Measurements from ENCODE around the gene ZNF385C. TPM values are rescaled to one million over a fixed set of nuclear protein-coding genes. Genes with fewer than 3 reads are reported as not detected.
"Not testable (repeated sequence)": the region's sequence is repeated elsewhere in the genome, so short reads cannot be mapped to it uniquely, and the experiment has no call there.

ZNF385C gene, protein sequence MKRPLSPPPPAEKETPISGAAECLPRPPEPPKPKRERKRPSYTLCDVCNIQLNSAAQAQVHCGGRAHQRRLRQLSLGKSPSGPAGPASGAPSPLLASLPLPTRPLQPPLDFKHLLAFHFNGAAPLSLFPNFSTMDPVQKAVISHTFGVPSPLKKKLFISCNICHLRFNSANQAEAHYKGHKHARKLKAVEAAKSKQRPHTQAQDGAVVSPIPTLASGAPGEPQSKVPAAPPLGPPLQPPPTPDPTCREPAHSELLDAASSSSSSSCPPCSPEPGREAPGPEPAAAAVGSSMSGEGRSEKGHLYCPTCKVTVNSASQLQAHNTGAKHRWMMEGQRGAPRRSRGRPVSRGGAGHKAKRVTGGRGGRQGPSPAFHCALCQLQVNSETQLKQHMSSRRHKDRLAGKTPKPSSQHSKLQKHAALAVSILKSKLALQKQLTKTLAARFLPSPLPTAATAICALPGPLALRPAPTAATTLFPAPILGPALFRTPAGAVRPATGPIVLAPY
- total RNA-seq: under 1 TPM; 0.40 to 0.58 TPM

DNA sequence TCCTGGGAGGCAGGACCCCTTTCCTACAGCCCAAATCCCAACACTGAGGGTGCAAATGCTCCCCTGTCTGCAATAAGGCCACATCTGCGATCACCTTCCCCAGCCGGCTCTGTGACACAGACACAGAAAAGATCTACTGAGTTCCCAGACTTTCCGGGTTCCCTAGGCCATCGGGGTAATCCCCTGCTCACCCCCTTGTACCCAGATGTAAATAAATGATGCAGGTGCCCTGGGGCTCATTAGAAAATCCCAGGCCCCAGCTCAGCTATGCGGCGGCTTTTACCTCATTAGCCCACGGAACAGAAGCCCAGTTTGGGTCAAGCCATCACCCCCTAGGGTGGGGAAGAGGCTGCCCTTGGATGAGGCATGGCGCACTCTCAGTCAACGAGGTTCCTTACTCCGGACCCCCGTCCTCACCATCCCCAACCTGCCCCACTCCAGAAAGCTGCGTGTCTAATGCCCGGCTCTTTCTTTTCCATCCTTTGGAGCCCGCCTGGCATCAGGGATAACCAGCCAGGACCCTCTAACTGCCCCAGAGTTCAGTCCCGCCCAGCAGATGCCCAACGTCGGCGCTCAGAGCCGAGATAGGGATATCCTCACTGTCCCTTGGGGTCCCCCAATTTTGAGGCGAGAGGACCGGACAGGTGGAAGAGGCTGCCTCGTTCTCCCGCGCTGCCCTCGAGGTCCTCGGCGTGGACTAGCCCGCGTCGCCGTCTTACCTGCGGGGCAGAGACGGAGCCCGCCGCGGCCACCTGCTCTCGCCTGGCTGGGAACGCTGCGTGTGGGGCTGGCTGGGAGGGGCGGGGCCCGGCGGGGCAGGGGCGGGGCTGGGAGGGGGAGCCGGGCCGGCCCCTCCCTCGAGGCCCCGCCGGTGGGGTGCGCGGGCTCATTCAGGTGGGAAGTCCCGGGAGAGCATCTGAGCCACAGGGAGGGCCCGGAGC, at the start of gene ZNF385C:
TSS of gene ZNF385C (minus strand) at position 783 of the 941 bp plus-strand sequence. CDS start 35,417 bp downstream, outside the sequence.
- peaks cover 5% of the 10 kb centered on the region for H3K4me1 Mint-ChIP-seq
- ATAC-seq (ENCODE audit: low read depth) (peak; percentile 45), DNase-seq (no peak)
- H3K36me3 Mint-ChIP-seq: peaks cover 4% of the 10 kb centered on the region
- H3K27ac Mint-ChIP-seq: no peak within 1 kb of the TSS
- peaks cover 26% of the 10 kb centered on the region for H3K27me3 Mint-ChIP-seq
- no peaks in the 10 kb centered on the region for H3K9me3 Mint-ChIP-seq
- POLR2A ChIA-PET: interaction anchor here (0.8 to 1.3 kb wide), 3 partner anchors 13 to 72 kb away, joined by 3 to 4 read pairs (median 3); no protein-coding TSS in a partner anchor
- H3K4me3 Mint-ChIP-seq: no peak within 1 kb of the TSS

DNA sequence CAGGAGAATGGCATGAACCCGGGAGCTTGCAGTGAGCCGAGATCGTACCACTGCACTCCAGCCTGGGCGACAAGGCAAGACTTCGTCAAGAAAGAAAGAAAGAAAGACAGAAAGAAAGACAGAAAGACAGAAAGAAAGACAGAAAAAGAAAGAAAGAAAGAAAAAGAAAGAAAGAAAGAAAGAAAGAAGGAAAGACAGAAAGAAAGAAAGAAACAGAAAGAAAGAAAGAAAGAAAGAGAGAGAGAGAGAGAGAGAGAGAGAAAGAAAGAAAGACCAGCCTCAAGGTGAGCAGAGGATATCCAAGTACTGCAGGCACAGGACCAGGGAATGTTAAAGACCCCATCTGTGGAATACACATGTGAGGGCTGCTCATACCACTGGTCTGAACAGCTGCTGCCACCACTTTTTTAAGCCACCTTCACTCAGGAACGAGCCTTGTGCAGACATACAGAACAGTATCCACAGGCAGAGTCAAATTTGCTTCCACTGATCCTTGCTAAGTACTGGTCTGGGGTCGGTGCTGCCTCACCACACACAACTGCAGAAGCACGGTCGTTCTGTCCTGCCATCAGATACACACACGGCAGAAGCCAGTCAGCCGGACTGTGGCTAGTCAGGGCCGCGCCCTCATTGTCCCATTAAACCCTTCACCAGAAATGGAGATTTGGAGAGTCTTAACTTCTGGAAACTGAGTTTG, 48.8 kb upstream of the ZNF385C start:
- H3K27me3 Mint-ChIP-seq: no peaks in the 10 kb centered on the region
- H3K36me3 Mint-ChIP-seq: peaks cover 8% of the 10 kb centered on the region
- no peaks in the 10 kb centered on the region for H3K9me3 Mint-ChIP-seq
- POLR2A ChIA-PET: no interaction called here
- H3K27ac Mint-ChIP-seq: no peak overlapping the region
- ATAC-seq (ENCODE audit: low read depth): no peak
- DNase-seq: no peak
- H3K4me3 Mint-ChIP-seq: no peak overlapping the region
- H3K4me1 Mint-ChIP-seq: peaks cover 13% of the 10 kb centered on the region

DNA sequence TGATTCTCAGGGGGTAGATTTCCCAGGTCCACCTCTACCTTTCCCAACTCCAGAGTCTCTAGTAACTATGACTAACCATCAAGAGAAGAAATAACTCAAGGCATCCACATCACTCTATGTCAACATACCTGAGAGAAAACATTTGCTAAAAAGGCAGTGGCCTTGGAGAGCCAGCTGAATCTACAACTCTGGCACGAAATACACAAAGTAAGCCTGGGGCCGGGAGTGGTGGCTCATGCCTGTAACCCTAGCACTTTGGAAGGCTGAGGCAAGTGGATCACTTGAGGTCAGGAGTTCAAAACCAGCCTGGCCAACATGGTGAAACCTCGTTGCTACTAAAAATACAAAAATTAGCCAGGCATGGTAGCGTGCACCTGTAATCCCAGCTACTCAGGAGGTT, 44.9 kb upstream of the ZNF385C start:
- POLR2A ChIA-PET, H3K4me3 Mint-ChIP-seq: not testable (repeated sequence)
- H3K36me3 Mint-ChIP-seq: peaks cover 14% of the 10 kb centered on the region

DNA sequence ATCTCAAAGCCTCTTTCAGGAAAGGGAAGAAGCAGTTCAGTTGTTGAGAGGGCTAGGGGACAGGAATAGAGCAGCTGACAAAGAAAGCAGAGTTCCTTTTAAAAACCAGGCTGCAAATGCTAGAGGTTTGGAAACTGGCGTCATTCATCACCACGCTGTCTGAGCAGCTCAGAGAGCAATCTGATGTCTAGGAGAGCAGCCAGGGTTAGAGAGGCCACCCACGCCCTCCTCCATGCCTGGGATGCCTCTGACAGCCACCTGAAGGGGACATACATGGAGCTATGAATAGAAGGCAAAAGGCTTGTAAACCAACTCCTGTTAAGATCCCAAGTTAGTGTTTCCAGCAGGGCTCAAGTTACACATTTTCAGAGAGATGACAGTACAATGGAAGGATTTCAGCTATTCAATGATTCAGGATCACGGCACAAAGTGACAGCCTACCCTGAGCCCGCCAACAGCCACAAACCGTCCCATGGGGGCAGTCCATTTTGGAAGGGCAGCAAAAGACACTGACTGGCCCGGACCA, 44.2 kb upstream of the ZNF385C start:
- no peak overlapping the region for H3K27ac Mint-ChIP-seq
- DNase-seq: no peak
- H3K4me1 Mint-ChIP-seq: peaks cover 5% of the 10 kb centered on the region
- no peaks in the 10 kb centered on the region for H3K9me3 Mint-ChIP-seq
- peaks cover 12% of the 10 kb centered on the region for H3K36me3 Mint-ChIP-seq
- ATAC-seq (ENCODE audit: low read depth): no peak
- no peak overlapping the region for H3K4me3 Mint-ChIP-seq
- POLR2A ChIA-PET: interaction anchor here (0.6 kb wide), 1 partner anchor 152 kb away, joined by 3 read pairs; no protein-coding TSS in a partner anchor
- no peaks in the 10 kb centered on the region for H3K27me3 Mint-ChIP-seq

More for the DNA sequence above, 44.9 kb upstream of the ZNF385C start:
- not testable (repeated sequence) for H3K9me3 Mint-ChIP-seq; ATAC-seq (ENCODE audit: low read depth); DNase-seq; H3K4me1 Mint-ChIP-seq; H3K27ac Mint-ChIP-seq; H3K27me3 Mint-ChIP-seq

DNA sequence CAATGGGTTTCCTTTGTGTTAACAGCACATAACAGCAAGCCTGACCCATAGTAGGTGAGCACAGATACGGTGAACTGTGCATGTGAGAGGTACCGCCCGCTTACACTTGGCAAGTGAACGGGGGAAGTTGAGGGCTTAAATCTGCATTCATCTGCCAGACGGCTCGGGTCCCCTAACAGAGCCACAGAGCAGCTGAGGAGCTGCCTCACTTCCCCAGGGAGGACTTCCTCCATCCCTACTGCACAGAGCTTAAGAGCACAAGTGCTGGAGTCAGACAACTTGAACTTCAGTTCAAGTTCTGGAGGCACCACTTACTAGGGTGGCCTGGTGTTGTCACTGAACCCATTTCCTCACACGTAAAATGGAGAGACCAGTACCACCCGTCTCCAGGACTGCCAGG, 43.1 kb upstream of the ZNF385C start:
- ATAC-seq (ENCODE audit: low read depth): no peak
- POLR2A ChIA-PET: no interaction called here

DNA sequence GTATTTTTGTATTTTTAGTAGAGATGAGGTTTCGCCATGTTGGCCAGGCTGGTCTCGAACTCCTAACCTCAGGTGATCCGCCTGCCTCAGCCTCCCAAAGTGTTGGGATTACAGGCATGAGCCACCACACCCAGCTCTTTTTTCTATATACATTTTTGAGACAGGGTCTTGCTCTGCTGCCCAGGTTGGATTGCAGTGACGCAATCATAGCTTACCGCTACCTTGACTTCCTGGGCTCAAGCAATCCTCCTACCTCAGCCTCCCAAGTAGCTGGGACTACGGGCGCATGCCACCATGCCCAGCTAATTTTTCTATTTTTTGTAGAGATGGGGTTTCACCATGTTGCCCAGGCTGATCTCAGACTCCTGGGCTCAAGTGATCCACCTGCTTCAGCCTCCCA, 42.4 kb upstream of the ZNF385C start:
- peaks cover 18% of the 10 kb centered on the region for H3K36me3 Mint-ChIP-seq

More for the DNA sequence above, 43.1 kb upstream of the ZNF385C start:
- Mint-ChIP-seq H3K9me3 (no peaks in the 10 kb centered on the region), H3K4me1 (peaks cover 6% of the 10 kb centered on the region), H3K36me3 (peaks cover 15% of the 10 kb centered on the region), H3K27ac (no peak overlapping the region), H3K27me3 (no peaks in the 10 kb centered on the region), H3K4me3 (no peak overlapping the region)
- DNase-seq: no peak

DNA sequence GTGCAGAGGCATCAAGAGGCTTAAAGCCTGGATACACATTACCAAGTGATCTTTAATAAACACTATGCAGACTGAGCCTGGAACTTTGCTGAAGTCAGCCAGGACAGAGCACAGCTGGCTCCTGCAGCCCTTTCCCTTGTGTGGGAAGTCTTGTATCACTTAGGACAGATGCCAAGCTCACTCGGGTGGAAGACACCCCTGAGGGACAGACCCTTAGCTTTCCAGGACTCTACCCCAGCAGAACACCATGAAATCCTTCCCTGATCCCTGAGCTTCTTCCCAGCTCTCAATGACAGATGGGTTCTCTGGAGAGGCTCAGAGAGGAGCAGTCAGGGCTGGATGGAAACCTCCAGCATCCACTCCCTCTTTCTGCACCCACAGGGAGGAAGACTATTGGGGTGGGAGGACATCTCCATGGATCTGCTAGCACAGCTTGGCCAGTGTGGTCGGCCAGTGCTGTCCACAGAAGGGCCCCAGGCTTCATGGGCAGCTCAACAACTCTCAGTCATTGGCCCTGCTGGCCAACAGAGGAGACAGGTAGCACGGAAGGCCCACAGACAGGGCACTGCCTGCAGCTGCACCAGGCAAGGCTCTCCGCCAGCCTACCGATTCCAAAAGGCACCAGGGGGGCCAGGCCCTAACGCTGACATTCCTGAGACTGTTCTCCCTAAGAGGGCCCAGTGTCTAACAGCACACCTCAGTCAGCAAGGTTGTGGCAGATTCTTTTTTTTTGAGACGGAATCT, 40.6 kb upstream of the ZNF385C start:
- peaks cover 18% of the 10 kb centered on the region for H3K4me1 Mint-ChIP-seq
- POLR2A ChIA-PET: interaction anchor here (0.5 kb wide), 1 partner anchor 21 kb away, joined by 6 read pairs; no protein-coding TSS in a partner anchor
- ATAC-seq (ENCODE audit: low read depth): no peak

More for the DNA sequence above, 42.4 kb upstream of the ZNF385C start:
- not testable (repeated sequence) for H3K9me3 Mint-ChIP-seq; H3K27me3 Mint-ChIP-seq; ATAC-seq (ENCODE audit: low read depth); H3K27ac Mint-ChIP-seq; DNase-seq; H3K4me3 Mint-ChIP-seq
- POLR2A ChIA-PET: interaction anchor here (1.1 kb wide), 1 partner anchor 13 kb away, joined by 3 read pairs; no protein-coding TSS in a partner anchor
- H3K4me1 Mint-ChIP-seq: peaks cover 13% of the 10 kb centered on the region

DNA sequence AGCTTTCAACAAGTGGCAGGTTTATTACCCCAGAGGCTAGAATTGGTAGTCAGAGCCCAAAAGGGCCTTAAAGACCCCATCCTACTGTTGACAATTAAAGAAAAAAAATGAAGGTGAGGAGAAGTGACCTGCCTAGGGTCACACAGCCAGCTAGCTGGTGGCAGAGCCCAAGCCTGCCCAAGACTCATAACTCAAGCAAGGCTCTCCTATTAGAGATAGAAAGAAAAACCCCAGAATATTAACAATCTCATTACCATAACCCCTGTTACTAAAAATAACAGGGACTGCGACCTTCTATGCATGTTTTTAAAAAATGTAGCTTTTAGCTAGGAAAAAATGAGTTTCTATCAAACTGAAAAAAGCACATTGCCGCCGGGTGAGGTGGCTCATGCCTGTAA, 38.4 kb upstream of the ZNF385C start:
- H3K9me3 Mint-ChIP-seq: no peaks in the 10 kb centered on the region
- no peak for DNase-seq
- H3K4me3 Mint-ChIP-seq: no peak overlapping the region
- H3K27me3 Mint-ChIP-seq: no peaks in the 10 kb centered on the region
- ATAC-seq (ENCODE audit: low read depth): no peak
- peaks cover 23% of the 10 kb centered on the region for H3K36me3 Mint-ChIP-seq
- peaks cover 35% of the 10 kb centered on the region for H3K4me1 Mint-ChIP-seq
- POLR2A ChIA-PET: interaction anchor here (0.8 to 1.2 kb wide), 2 partner anchors 17 to 44 kb away, joined by 3 read pairs; partner anchors contain the start of gene KCNH4
- no peak overlapping the region for H3K27ac Mint-ChIP-seq

More for the DNA sequence above, 40.6 kb upstream of the ZNF385C start:
- H3K9me3 Mint-ChIP-seq: no peaks in the 10 kb centered on the region
- H3K4me3 Mint-ChIP-seq: no peak overlapping the region
- peaks cover 23% of the 10 kb centered on the region for H3K36me3 Mint-ChIP-seq
- H3K27me3 Mint-ChIP-seq: no peaks in the 10 kb centered on the region
- H3K27ac Mint-ChIP-seq: no peak overlapping the region
- DNase-seq: no peak

DNA sequence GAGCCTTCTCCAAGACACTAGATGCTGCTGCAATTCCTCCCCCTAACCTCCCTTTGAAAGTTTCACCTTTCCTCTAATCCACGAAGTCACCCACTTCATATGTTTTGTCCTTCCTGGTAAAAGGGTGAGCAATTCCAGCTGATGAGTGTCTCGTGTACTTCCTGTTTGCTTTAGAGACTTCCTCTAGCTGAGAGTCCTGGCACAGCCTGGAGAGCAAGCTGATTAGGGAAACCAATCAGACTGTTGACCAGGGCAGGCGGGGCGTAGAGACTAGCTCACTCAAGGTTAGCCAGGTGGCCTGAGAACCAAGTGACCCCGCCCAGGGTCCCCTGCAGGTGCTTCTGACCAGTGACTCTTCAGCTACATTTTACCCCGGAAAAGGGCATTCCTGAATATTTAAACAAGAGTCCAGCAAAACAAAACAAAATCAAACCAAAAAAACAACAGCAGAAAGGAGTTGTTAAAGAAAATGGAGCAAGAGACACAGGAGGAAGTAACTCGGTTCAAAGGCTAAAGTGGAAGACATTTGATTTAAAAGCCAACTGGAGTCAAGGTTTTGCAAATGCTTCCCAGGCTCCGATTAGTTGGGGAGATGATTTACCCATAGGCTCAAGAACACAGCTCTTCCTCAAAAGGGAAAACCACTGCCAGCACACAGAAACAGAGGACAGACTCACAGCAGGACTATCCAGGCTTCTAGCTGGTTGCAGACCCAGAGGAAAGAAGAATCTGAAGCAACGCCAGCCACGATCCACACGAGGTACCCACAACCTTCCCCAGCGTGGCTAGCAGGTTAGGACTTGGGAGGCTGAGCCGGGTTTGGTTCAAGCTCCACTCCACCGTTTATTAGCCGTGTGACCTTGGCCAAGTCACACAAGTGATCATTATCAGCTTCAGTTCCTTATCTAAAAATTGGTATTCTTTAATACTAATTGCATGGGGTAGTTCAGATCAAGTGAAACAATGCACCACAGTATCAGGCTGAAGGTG, 37.7 kb upstream of the ZNF385C start:
- ATAC-seq (ENCODE audit: low read depth) (no peak), DNase-seq (no peak)
- H3K9me3 Mint-ChIP-seq: no peaks in the 10 kb centered on the region
- H3K27ac Mint-ChIP-seq: peak overlapping the region; percentile 61
- POLR2A ChIA-PET: interaction anchor here (0.8 to 4.0 kb wide), 3 partner anchors 15 to 45 kb away, joined by 3 to 14 read pairs (median 3); partner anchors contain the start of genes KAT2A and KCNH4
- H3K4me1 Mint-ChIP-seq: peaks cover 39% of the 10 kb centered on the region
- H3K27me3 Mint-ChIP-seq: no peaks in the 10 kb centered on the region
- H3K4me3 Mint-ChIP-seq: no peak overlapping the region
- peaks cover 21% of the 10 kb centered on the region for H3K36me3 Mint-ChIP-seq

DNA sequence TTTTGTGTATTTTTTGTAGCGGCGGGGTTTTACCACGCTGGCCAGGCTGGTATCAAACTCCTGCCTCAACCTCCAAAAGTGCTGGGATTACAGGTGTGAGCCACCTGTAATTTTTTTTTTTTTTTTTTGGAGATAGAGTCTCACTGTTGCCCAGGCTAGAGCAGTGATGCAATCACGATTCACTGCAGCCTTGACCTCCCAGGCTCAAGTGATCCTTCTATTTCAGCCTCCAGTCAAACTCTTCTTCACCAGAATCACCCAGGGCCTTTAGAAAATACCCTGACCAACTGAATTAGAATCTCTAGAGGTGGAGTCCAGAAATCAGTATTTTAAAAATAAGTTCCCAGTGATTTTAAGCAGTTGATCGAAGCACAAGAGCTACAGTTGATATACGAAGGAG, 36.9 kb upstream of the ZNF385C start:
- peak overlapping the region; percentile 61 for H3K27ac Mint-ChIP-seq
- POLR2A ChIA-PET: interaction anchor here (4.0 kb wide), 1 partner anchor 14 kb away, joined by 14 read pairs; the partner anchor contains the start of gene KAT2A
- H3K36me3 Mint-ChIP-seq: peaks cover 22% of the 10 kb centered on the region
- ATAC-seq (ENCODE audit: low read depth): no peak
- DNase-seq: no peak
- H3K4me1 Mint-ChIP-seq: peaks cover 37% of the 10 kb centered on the region
- no peaks in the 10 kb centered on the region for H3K9me3 Mint-ChIP-seq
- no peaks in the 10 kb centered on the region for H3K27me3 Mint-ChIP-seq
- no peak overlapping the region for H3K4me3 Mint-ChIP-seq

Measured in activated naive CD8-positive, alpha-beta T cell treated with anti-CD3 and anti-CD28 coated beads, Interleukin-2, amount 10 ng/mL, durations not matched to agents 7 days and 5 days (primary cell).